Ishikawa (cell line): Measurements from ENCODE around the gene ADGRF3.

Experiments
- CEBPB ChIP-seq: IDR thresholded peaks from 2 replicates; pipeline ENCODE4 v1.6.1; 2012
- CREB1 ChIP-seq: IDR thresholded peaks from 2 replicates; pipeline ENCODE4 v1.6.1; 2012; ENCODE audit warnings: low read depth
- EGR1 ChIP-seq: IDR thresholded peaks from 2 replicates; pipeline ENCODE4 v1.6.1; 2012
- EP300 ChIP-seq: IDR thresholded peaks from 2 replicates; pipeline ENCODE4 v1.6.1; 2012; ENCODE audit warnings: borderline replicate concordance
- FOXM1 ChIP-seq: IDR thresholded peaks from 2 replicates; pipeline ENCODE4 v1.6.1; 2012; ENCODE audit warnings: low read depth, borderline replicate concordance
- MAX ChIP-seq: IDR thresholded peaks from 2 replicates; pipeline ENCODE4 v1.6.1; 2012
- NFIC ChIP-seq: IDR thresholded peaks from 2 replicates; pipeline ENCODE4 v1.6.1; 2012
- RAD21 ChIP-seq: IDR thresholded peaks from 2 replicates; pipeline ENCODE4 v1.6.1; 2012; ENCODE audit warnings: low read depth
- REST ChIP-seq: IDR thresholded peaks from 2 replicates; pipeline ENCODE4 v1.6.1; 2012; ENCODE audit warnings: low read depth, mild to moderate bottlenecking
- TAF1 ChIP-seq: IDR thresholded peaks from 2 replicates; pipeline ENCODE4 v1.6.1; 2012; ENCODE audit warnings: low read depth, mild to moderate bottlenecking
- TCF12 ChIP-seq: IDR thresholded peaks from 2 replicates; pipeline ENCODE4 v1.6.1; 2012; ENCODE audit warnings: low read depth
- TEAD4 ChIP-seq: IDR thresholded peaks from 2 replicates; pipeline ENCODE4 v1.6.1; 2012
- USF1 ChIP-seq: IDR thresholded peaks from 2 replicates; pipeline ENCODE4 v1.6.1; 2012
- YY1 ChIP-seq: IDR thresholded peaks from 2 replicates; pipeline ENCODE4 v1.6.1; 2012; ENCODE audit warnings: low read depth
- ZBTB7A ChIP-seq: IDR thresholded peaks from 2 replicates; pipeline ENCODE4 v1.6.1; 2012; ENCODE audit warnings: low read depth

ADGRF3 gene

GRCh38 chr2:26344581-26345282 is 1.9 kb downstream of the ADGRF3 start:
- no peak for TF ChIP-seq NFIC
- TF ChIP-seq TEAD4: peak; percentile 91
- TF ChIP-seq USF1: peak; percentile 53

- no peak for TF ChIP-seq RAD21
- TF ChIP-seq ZBTB7A: no peak
- TF ChIP-seq FOXM1: no peak
- no peak for TF ChIP-seq USF1
- TF ChIP-seq MAX: no peak
- no peak for TF ChIP-seq NFIC
- TF ChIP-seq TCF12: no peak
- TF ChIP-seq EGR1: no peak
- no peak for TF ChIP-seq EP300
- no peak for TF ChIP-seq TEAD4
- TF ChIP-seq TAF1: no peak
- TF ChIP-seq CEBPB: no peak
- no peak for TF ChIP-seq REST
- no peak for TF ChIP-seq CREB1
- TF ChIP-seq YY1: no peak
Observed at GRCh38 chr2:26340831-26341230, 5.8 kb downstream of the ADGRF3 start.

- no peak for TF ChIP-seq NFIC
- TF ChIP-seq YY1: no peak
- TF ChIP-seq EGR1: no peak
- no peak for TF ChIP-seq CREB1
- TF ChIP-seq CEBPB: no peak
- no peak for TF ChIP-seq FOXM1
- no peak for TF ChIP-seq TCF12
- TF ChIP-seq ZBTB7A: no peak
Observed at GRCh38 chr2:26337298-26337697, 9.3 kb downstream of the ADGRF3 start.

- TF ChIP-seq TAF1: no peak
- TF ChIP-seq RAD21: no peak
- TF ChIP-seq CEBPB: no peak
Observed at GRCh38 chr2:26336719-26337118, 9.9 kb downstream of the ADGRF3 start.

GRCh38 chr2:26335231-26335630 is 11.4 kb downstream of the ADGRF3 start:
- no peak for TF ChIP-seq RAD21
- no peak for TF ChIP-seq REST
- TF ChIP-seq EGR1: no peak
- no peak for TF ChIP-seq NFIC
- no peak for TF ChIP-seq TCF12
- TF ChIP-seq USF1: no peak
- no peak for TF ChIP-seq FOXM1
- TF ChIP-seq TEAD4: no peak
- TF ChIP-seq ZBTB7A: no peak
- no peak for TF ChIP-seq CEBPB
- TF ChIP-seq YY1: no peak
- TF ChIP-seq MAX: no peak
- no peak for TF ChIP-seq CREB1
- TF ChIP-seq EP300: no peak

GRCh38 chr2:26333293-26333692 is 13.3 kb downstream of the ADGRF3 start:
- TF ChIP-seq ZBTB7A (no peak), CEBPB (no peak), FOXM1 (no peak), EGR1 (no peak), TCF12 (no peak), REST (no peak)
